Fibroblast of peridontal ligament (primary cell): ENCODE measurements around the gene STARD8.

Source experiments
- DNase-seq: peaks from one replicate; pipeline ENCODE4 v3.0.0-alpha.2; 2010; ENCODE audit errors: extremely low read depth

The STARD8 gene

GRCh38 chrX:68690936-68691501, 43.6 kb downstream of the STARD8 start:
- DNase-seq, result no peak

- no peak for DNase-seq
Measured at GRCh38 chrX:68691921-68692320, 44.5 kb downstream of the STARD8 start.

- no peak for DNase-seq
Measured at GRCh38 chrX:68692651-68693050, 45.2 kb downstream of the STARD8 start.

GRCh38 chrX:68693481-68694434, 46.3 kb downstream of the STARD8 start:
- DNase-seq, result peak; percentile 1

GRCh38 chrX:68694435-68695205, 47.2 kb downstream of the STARD8 start:
- no peak for DNase-seq

GRCh38 chrX:68695206-68695845, 47.9 kb downstream of the STARD8 start:
- DNase-seq, result no peak

- no peak for DNase-seq
Measured at GRCh38 chrX:68696267-68696990, 49.0 kb downstream of the STARD8 start.

GRCh38 chrX:68697036-68697435, 49.6 kb downstream of the STARD8 start:
- DNase-seq, result no peak

GRCh38 chrX:68697465-68698125, 50.1 kb downstream of the STARD8 start:
- no peak for DNase-seq

GRCh38 chrX:68698942-68699341, 51.5 kb downstream of the STARD8 start:
- no peak for DNase-seq

GRCh38 chrX:68699960-68700746, 52.7 kb downstream of the STARD8 start:
- DNase-seq, result peak; percentile 7

GRCh38 chrX:68703369-68703768, 55.9 kb downstream of the STARD8 start:
- DNase-seq, result no peak

GRCh38 chrX:68703846-68704245, 56.4 kb downstream of the STARD8 start:
- DNase-seq, result no peak

GRCh38 chrX:68705986-68706385, 58.5 kb downstream of the STARD8 start:
- DNase-seq, result no peak

- DNase-seq, result no peak
Measured at GRCh38 chrX:68708503-68709290, 61.2 kb downstream of the STARD8 start.

GRCh38 chrX:68710870-68711576, 63.6 kb downstream of the STARD8 start:
- DNase-seq, result peak; percentile 6

- DNase-seq, result no peak
Measured at GRCh38 chrX:68711845-68712244, 64.4 kb downstream of the STARD8 start.

GRCh38 chrX:68714856-68715255, 67.4 kb downstream of the STARD8 start:
- DNase-seq, result no peak
